Central memory CD8-positive, alpha-beta T cell (primary cell): ENCODE measurements around the gene MRPL19.

Experiments
- ATAC-seq: fragments of 150-1000 bp; cut with Tn5 transposase; replicated peaks from 2 replicates; pipeline ENCODE4 v1.10.0; 2022; ENCODE audit warnings: mild to moderate bottlenecking, moderate FRiP score, moderate number of reproducible peaks; ENCODE audit not compliant: poor library complexity, severe bottlenecking; ENCODE audit errors: extremely low read depth
- DNase-seq, 2 donors: peaks; one replicate each; pipeline ENCODE4 v3.0.0; 2021; ENCODE audit warnings: low spot score in 2 of 2
- H3K27ac Mint-ChIP-seq: one replicate; pipeline ENCODE4 v1.8.0; 2022; ENCODE audit warnings: low read depth, mild to moderate bottlenecking, moderate library complexity, mixed read lengths
- H3K27me3 Mint-ChIP-seq: one replicate; pipeline ENCODE4 v1.8.0; 2022; ENCODE audit warnings: mixed read lengths
- H3K36me3 Mint-ChIP-seq: one replicate; pipeline ENCODE4 v1.8.0; 2022; ENCODE audit warnings: mild to moderate bottlenecking, moderate library complexity, mixed read lengths; ENCODE audit not compliant: insufficient read depth
- H3K4me1 Mint-ChIP-seq: one replicate; pipeline ENCODE4 v1.8.0; 2022; ENCODE audit warnings: mixed read lengths
- H3K4me3 Mint-ChIP-seq: one replicate; pipeline ENCODE4 v1.8.0; 2022; ENCODE audit warnings: mild to moderate bottlenecking, moderate library complexity, mixed read lengths
- H3K9me3 Mint-ChIP-seq: one replicate; pipeline ENCODE4 v1.8.0; 2022; ENCODE audit warnings: mixed read lengths

MRPL19 gene

GRCh38 chr2:75622500-75622899 is 24.1 kb upstream of the MRPL19 start:
- no peak overlapping the region for H3K27ac Mint-ChIP-seq
- H3K36me3 Mint-ChIP-seq: no peaks in the 10 kb centered on the region
- ATAC-seq: no peak
- no peak for DNase-seq
- H3K27me3 Mint-ChIP-seq: peaks cover 38% of the 10 kb centered on the region
- H3K9me3 Mint-ChIP-seq: no peaks in the 10 kb centered on the region
- H3K4me3 Mint-ChIP-seq: no peak overlapping the region
- H3K4me1 Mint-ChIP-seq: no peaks in the 10 kb centered on the region

GRCh38 chr2:75622929-75623328 is 23.7 kb upstream of the MRPL19 start:
- H3K4me1 Mint-ChIP-seq: no peaks in the 10 kb centered on the region
- no peak overlapping the region for H3K27ac Mint-ChIP-seq
- no peak for DNase-seq
- H3K9me3 Mint-ChIP-seq: no peaks in the 10 kb centered on the region
- H3K4me3 Mint-ChIP-seq: no peak overlapping the region
- no peaks in the 10 kb centered on the region for H3K36me3 Mint-ChIP-seq
- H3K27me3 Mint-ChIP-seq: peaks cover 38% of the 10 kb centered on the region
- no peak for ATAC-seq

- Mint-ChIP-seq H3K9me3 (no peaks in the 10 kb centered on the region), H3K27ac (no peak overlapping the region), H3K4me1 (no peaks in the 10 kb centered on the region), H3K4me3 (no peak overlapping the region), H3K36me3 (no peaks in the 10 kb centered on the region), H3K27me3 (peaks cover 63% of the 10 kb centered on the region)
- ATAC-seq (no peak), DNase-seq (peak in 1 of 2 donors; percentile 20)
These were observed 18.6 kb upstream of the MRPL19 start for GRCh38 chr2:75627902-75628504.

- no peak for DNase-seq
- no peak overlapping the region for H3K27ac Mint-ChIP-seq
- ATAC-seq: no peak
These were observed 14.4 kb upstream of the MRPL19 start for GRCh38 chr2:75632091-75632701.

GRCh38 chr2:75632813-75633212 is 13.8 kb upstream of the MRPL19 start:
- H3K27me3 Mint-ChIP-seq: peaks cover 66% of the 10 kb centered on the region
- no peak overlapping the region for H3K4me3 Mint-ChIP-seq

More at GRCh38 chr2:75632091-75632701, 14.4 kb upstream of the MRPL19 start:
- H3K36me3 Mint-ChIP-seq: no peaks in the 10 kb centered on the region
- H3K4me3 Mint-ChIP-seq: no peak overlapping the region
- H3K4me1 Mint-ChIP-seq: no peaks in the 10 kb centered on the region
- H3K9me3 Mint-ChIP-seq: no peaks in the 10 kb centered on the region
- H3K27me3 Mint-ChIP-seq: peaks cover 60% of the 10 kb centered on the region

GRCh38 chr2:75633620-75634019 is 13.0 kb upstream of the MRPL19 start:
- ATAC-seq: no peak
- Mint-ChIP-seq H3K9me3 (no peaks in the 10 kb centered on the region), H3K4me3 (no peak overlapping the region), H3K27ac (no peak overlapping the region), H3K4me1 (no peaks in the 10 kb centered on the region), H3K36me3 (no peaks in the 10 kb centered on the region), H3K27me3 (peaks cover 70% of the 10 kb centered on the region)
- DNase-seq: no peak

More at GRCh38 chr2:75632813-75633212, 13.8 kb upstream of the MRPL19 start:
- Mint-ChIP-seq H3K4me1 (no peaks in the 10 kb centered on the region), H3K36me3 (no peaks in the 10 kb centered on the region), H3K9me3 (no peaks in the 10 kb centered on the region), H3K27ac (no peak overlapping the region)
- ATAC-seq: no peak
- no peak for DNase-seq

GRCh38 chr2:75634945-75635344 is 11.6 kb upstream of the MRPL19 start:
- Mint-ChIP-seq H3K4me3 (no peak overlapping the region), H3K27me3 (peaks cover 71% of the 10 kb centered on the region), H3K27ac (no peak overlapping the region), H3K4me1 (no peaks in the 10 kb centered on the region), H3K9me3 (no peaks in the 10 kb centered on the region), H3K36me3 (no peaks in the 10 kb centered on the region)
- DNase-seq (no peak), ATAC-seq (no peak)

GRCh38 chr2:75637568-75637967 is 9.0 kb upstream of the MRPL19 start:
- DNase-seq (no peak), ATAC-seq (no peak)
- Mint-ChIP-seq H3K36me3 (no peaks in the 10 kb centered on the region), H3K27me3 (peaks cover 46% of the 10 kb centered on the region), H3K9me3 (no peaks in the 10 kb centered on the region), H3K4me1 (no peaks in the 10 kb centered on the region), H3K4me3 (no peak overlapping the region), H3K27ac (no peak overlapping the region)

GRCh38 chr2:75640621-75641121 is 5.9 kb upstream of the MRPL19 start:
- Mint-ChIP-seq H3K9me3 (no peaks in the 10 kb centered on the region), H3K4me1 (no peaks in the 10 kb centered on the region), H3K27ac (no peak overlapping the region), H3K36me3 (peaks cover 2% of the 10 kb centered on the region), H3K4me3 (no peak overlapping the region), H3K27me3 (peaks cover 40% of the 10 kb centered on the region)
- peak; percentile 82 for ATAC-seq
- peak in 1 of 2 donors; percentile 24 for DNase-seq

GRCh38 chr2:75641587-75641986 is 5.0 kb upstream of the MRPL19 start:
- no peaks in the 10 kb centered on the region for H3K9me3 Mint-ChIP-seq
- peaks cover 5% of the 10 kb centered on the region for H3K36me3 Mint-ChIP-seq
- H3K27me3 Mint-ChIP-seq: peaks cover 31% of the 10 kb centered on the region
- peaks cover 7% of the 10 kb centered on the region for H3K4me1 Mint-ChIP-seq
- H3K27ac Mint-ChIP-seq: no peak overlapping the region
- no peak for ATAC-seq
- H3K4me3 Mint-ChIP-seq: no peak overlapping the region
- no peak for DNase-seq

- ATAC-seq (no peak), DNase-seq (no peak)
- Mint-ChIP-seq H3K36me3 (peaks cover 11% of the 10 kb centered on the region), H3K4me1 (peaks cover 15% of the 10 kb centered on the region), H3K27ac (no peak overlapping the region), H3K9me3 (no peaks in the 10 kb centered on the region), H3K4me3 (no peak overlapping the region), H3K27me3 (peaks cover 7% of the 10 kb centered on the region)
These were observed 2.6 kb upstream of the MRPL19 start for GRCh38 chr2:75643980-75644379.

- Mint-ChIP-seq H3K27ac (peak overlapping the region; percentile 85), H3K27me3 (no peaks in the 10 kb centered on the region), H3K36me3 (peaks cover 22% of the 10 kb centered on the region), H3K4me1 (peaks cover 20% of the 10 kb centered on the region), H3K9me3 (no peaks in the 10 kb centered on the region), H3K4me3 (peak overlapping the region; percentile 92)
- ATAC-seq (no peak), DNase-seq (no peak)
These were observed 940 bp upstream of the MRPL19 start for GRCh38 chr2:75645643-75646042.

- H3K9me3 Mint-ChIP-seq: no peaks in the 10 kb centered on the region
- H3K4me3 Mint-ChIP-seq: peak overlapping the region; percentile 92
- H3K27ac Mint-ChIP-seq: peak overlapping the region; percentile 85
- DNase-seq (no peak), ATAC-seq (peak; percentile 7)
- H3K27me3 Mint-ChIP-seq: no peaks in the 10 kb centered on the region
- peaks cover 23% of the 10 kb centered on the region for H3K4me1 Mint-ChIP-seq
- H3K36me3 Mint-ChIP-seq: peaks cover 22% of the 10 kb centered on the region
These were observed 447 bp upstream of the MRPL19 start for GRCh38 chr2:75646090-75646582.
